Naive B cell (primary cell): ENCODE results near the gene CAMSAP2. TPM values are rescaled to one million over a fixed set of nuclear protein-coding genes. Genes with fewer than 3 reads are reported as not detected.

Source experiments
- ATAC-seq, 2 donors: fragments of 150-1000 bp; cut with Tn5 transposase; 2 replicates each; pipeline ENCODE4 v1.10.0; 2021; ENCODE audit warnings: low read depth in 2 of 2, mild to moderate bottlenecking in 2 of 2, moderate library complexity in 2 of 2
- DNase-seq: peaks from one replicate; pipeline ENCODE4 v3.0.0; 2022
- H3K27ac Mint-ChIP-seq, 6 donors: one replicate each; pipeline ENCODE4 v1.8.0; 2020 to 2022; ENCODE audit warnings: mild to moderate bottlenecking in 6 of 6, mixed read lengths in 6 of 6, moderate library complexity in 5 of 6, inconsistent platforms in 2 of 6
- H3K27me3 Mint-ChIP-seq, 3 donors: one replicate each; pipeline ENCODE4 v1.8.0; 2021 to 2022; ENCODE audit warnings: mixed read lengths in 3 of 3, mild to moderate bottlenecking in 1 of 3
- H3K36me3 Mint-ChIP-seq, 2 donors: one replicate each; pipeline ENCODE4 v1.8.0; 2020 to 2022; ENCODE audit warnings: mixed read lengths in 2 of 2, inconsistent platforms in 1 of 2, mild to moderate bottlenecking in 1 of 2
- H3K4me1 Mint-ChIP-seq, 3 donors: one replicate each; pipeline ENCODE4 v1.8.0; 2020 to 2022; ENCODE audit warnings: mixed read lengths in 3 of 3, inconsistent platforms in 1 of 3, mild to moderate bottlenecking in 1 of 3, moderate library complexity in 1 of 3
- H3K4me3 Mint-ChIP-seq, 8 donors: one replicate each; pipeline ENCODE4 v1.8.0; 2020 to 2022; ENCODE audit warnings: mild to moderate bottlenecking in 8 of 8, mixed read lengths in 8 of 8, moderate library complexity in 8 of 8, inconsistent platforms in 2 of 8
- H3K9me3 Mint-ChIP-seq, 7 donors: one replicate each; pipeline ENCODE4 v1.8.0; 2020 to 2022; ENCODE audit warnings: mixed read lengths in 7 of 7, mild to moderate bottlenecking in 5 of 7, inconsistent platforms in 2 of 7, moderate library complexity in 1 of 7
- polyA plus RNA-seq, 6 donors: library from polyadenylated mRNA; unstranded; fragments of 300-500 nt; fragmentation: Illumina TruSeq; gene quantifications; one replicate each; pipeline ENCODE4 v1.2.3, GENCODE V29; 2021; ENCODE audit warnings: low read depth in 6 of 6

The CAMSAP2 gene
- polyA plus RNA-seq, 6 donors from 2014 or later = 0.04 TPM; not detected in 5

GRCh38 chr1:200856716-200857357 lies 118.1 kb downstream of the CAMSAP2 start:
- Mint-ChIP-seq H3K36me3 (no peaks in the 10 kb centered on the region), H3K4me3 (no peak overlapping the region), H3K27ac (no peak overlapping the region), H3K9me3 (no peaks in the 10 kb centered on the region), H3K4me1 (no peaks in the 10 kb centered on the region), H3K27me3 (peaks cover 0 to 5% (median 5%) of the 10 kb centered on the region in 3 donors)
- DNase-seq (no peak), ATAC-seq (no peak)

- ATAC-seq (no peak), DNase-seq (no peak)
- Mint-ChIP-seq H3K36me3 (no peaks in the 10 kb centered on the region), H3K27ac (peak overlapping the region in 1 of 6 donors; percentile 33), H3K27me3 (peaks cover 0 to 5% (median 0%) of the 10 kb centered on the region in 3 donors), H3K9me3 (no peaks in the 10 kb centered on the region), H3K4me3 (no peak overlapping the region), H3K4me1 (no peaks in the 10 kb centered on the region)
Observed at GRCh38 chr1:200857804-200858203, 119.1 kb downstream of the CAMSAP2 start.

GRCh38 chr1:200861937-200862647 lies 123.4 kb downstream of the CAMSAP2 start:
- ATAC-seq = peak; percentile 50 to 83
- no peak for DNase-seq
- Mint-ChIP-seq H3K27me3 (peaks cover 0 to 9% (median 2%) of the 10 kb centered on the region in 3 donors), H3K9me3 (no peaks in the 10 kb centered on the region), H3K4me1 (peaks cover 0 to 3% (median 0%) of the 10 kb centered on the region in 3 donors), H3K36me3 (no peaks in the 10 kb centered on the region), H3K4me3 (no peak overlapping the region), H3K27ac (peak overlapping the region in 3 of 6 donors; percentile 11 to 61 (median 51))

GRCh38 chr1:200862713-200863415 lies 124.2 kb downstream of the CAMSAP2 start:
- H3K27me3 Mint-ChIP-seq = peaks cover 0 to 9% (median 6%) of the 10 kb centered on the region in 3 donors
- H3K4me1 Mint-ChIP-seq = peaks cover 0 to 3% (median 0%) of the 10 kb centered on the region in 3 donors
- no peak overlapping the region for H3K4me3 Mint-ChIP-seq
- no peak for DNase-seq
- ATAC-seq = peak in 1 of 2 donors; percentile 48
- peak overlapping the region in 2 of 6 donors; percentile 27 to 61 for H3K27ac Mint-ChIP-seq
- H3K9me3 Mint-ChIP-seq = no peaks in the 10 kb centered on the region
- no peaks in the 10 kb centered on the region for H3K36me3 Mint-ChIP-seq

GRCh38 chr1:200866116-200866515 lies 127.4 kb downstream of the CAMSAP2 start:
- H3K27me3 Mint-ChIP-seq = peaks cover 4 to 14% (median 14%) of the 10 kb centered on the region in 3 donors
- peaks cover 0 to 14% (median 13%) of the 10 kb centered on the region in 3 donors for H3K4me1 Mint-ChIP-seq
- no peak for DNase-seq
- H3K36me3 Mint-ChIP-seq = no peaks in the 10 kb centered on the region
- no peak overlapping the region for H3K27ac Mint-ChIP-seq
- H3K4me3 Mint-ChIP-seq = no peak overlapping the region
- no peaks in the 10 kb centered on the region for H3K9me3 Mint-ChIP-seq
- ATAC-seq = no peak

- ATAC-seq = no peak
- no peaks in the 10 kb centered on the region for H3K9me3 Mint-ChIP-seq
- no peaks in the 10 kb centered on the region for H3K36me3 Mint-ChIP-seq
- DNase-seq = no peak
- no peak overlapping the region for H3K27ac Mint-ChIP-seq
- peaks cover 8 to 18% (median 18%) of the 10 kb centered on the region in 3 donors for H3K27me3 Mint-ChIP-seq
- no peak overlapping the region for H3K4me3 Mint-ChIP-seq
- H3K4me1 Mint-ChIP-seq = peaks cover 0 to 18% (median 17%) of the 10 kb centered on the region in 3 donors
Observed at GRCh38 chr1:200866521-200866920, 127.8 kb downstream of the CAMSAP2 start.

- H3K4me3 Mint-ChIP-seq = no peak overlapping the region
- no peak for ATAC-seq
- peaks cover 13 to 24% (median 22%) of the 10 kb centered on the region in 3 donors for H3K27me3 Mint-ChIP-seq
- peaks cover 0 to 21% (median 18%) of the 10 kb centered on the region in 3 donors for H3K4me1 Mint-ChIP-seq
- DNase-seq = no peak
- no peaks in the 10 kb centered on the region for H3K9me3 Mint-ChIP-seq
- H3K27ac Mint-ChIP-seq = no peak overlapping the region
- no peaks in the 10 kb centered on the region for H3K36me3 Mint-ChIP-seq
Observed at GRCh38 chr1:200867018-200867811, 128.5 kb downstream of the CAMSAP2 start.

GRCh38 chr1:200869376-200869752 lies 130.7 kb downstream of the CAMSAP2 start:
- Mint-ChIP-seq H3K27ac (peak overlapping the region in 3 of 6 donors; percentile 35 to 64 (median 63)), H3K36me3 (peaks cover 0 to 9% of the 10 kb centered on the region in 2 donors), H3K27me3 (peaks cover 22 to 37% (median 22%) of the 10 kb centered on the region in 3 donors), H3K4me1 (peaks cover 9 to 29% (median 23%) of the 10 kb centered on the region in 3 donors), H3K9me3 (no peaks in the 10 kb centered on the region), H3K4me3 (peak overlapping the region in 6 of 8 donors; percentile 28 to 77 (median 60))
- peak in 1 of 2 donors; percentile 5 for ATAC-seq
- no peak for DNase-seq

GRCh38 chr1:200869753-200870391 lies 131.2 kb downstream of the CAMSAP2 start:
- H3K27ac Mint-ChIP-seq = peak overlapping the region; percentile 35 to 94 (median 60)
- peaks cover 13 to 33% (median 27%) of the 10 kb centered on the region in 3 donors for H3K4me1 Mint-ChIP-seq
- ATAC-seq (peak; percentile 40 to 50), DNase-seq (no peak)
- peaks cover 27 to 42% (median 27%) of the 10 kb centered on the region in 3 donors for H3K27me3 Mint-ChIP-seq
- H3K9me3 Mint-ChIP-seq = no peaks in the 10 kb centered on the region
- peaks cover 0 to 14% of the 10 kb centered on the region in 2 donors for H3K36me3 Mint-ChIP-seq
- H3K4me3 Mint-ChIP-seq = peak overlapping the region in 7 of 8 donors; percentile 28 to 79 (median 67)

- H3K4me1 Mint-ChIP-seq = peaks cover 13 to 34% (median 27%) of the 10 kb centered on the region in 3 donors
- no peaks in the 10 kb centered on the region for H3K9me3 Mint-ChIP-seq
- peak within 1 kb of the TSS in 3 of 6 donors; percentile 47 to 64 (median 55) for H3K27ac Mint-ChIP-seq
- peak within 1 kb of the TSS in 7 of 8 donors; percentile 59 to 74 (median 62) for H3K4me3 Mint-ChIP-seq
- ATAC-seq = no peak
- no peak for DNase-seq
- H3K27me3 Mint-ChIP-seq = peaks cover 42 to 57% (median 48%) of the 10 kb centered on the region in 3 donors
- peaks cover 0 to 14% of the 10 kb centered on the region in 2 donors for H3K36me3 Mint-ChIP-seq
Observed at GRCh38 chr1:200872446-200873115, 133.9 kb downstream of the CAMSAP2 start, which contains the start of gene GPR25. Gene GPR25 (plus strand): TSS chr1:200872981. CDS start chr1:200873038, 57 bp downstream.

- H3K27ac Mint-ChIP-seq = peak overlapping the region in 1 of 6 donors; percentile 55
- H3K9me3 Mint-ChIP-seq = no peaks in the 10 kb centered on the region
- ATAC-seq = no peak
- H3K36me3 Mint-ChIP-seq = peaks cover 0 to 14% of the 10 kb centered on the region in 2 donors
- DNase-seq = no peak
- H3K4me3 Mint-ChIP-seq = peak overlapping the region in 5 of 8 donors; percentile 60 to 74 (median 62)
- peaks cover 42 to 57% (median 48%) of the 10 kb centered on the region in 3 donors for H3K27me3 Mint-ChIP-seq
- H3K4me1 Mint-ChIP-seq = peaks cover 13 to 34% (median 27%) of the 10 kb centered on the region in 3 donors
Observed at GRCh38 chr1:200873116-200873670, 134.5 kb downstream of the CAMSAP2 start.
